ENCODE results near the gene PRKD3.

DNA sequence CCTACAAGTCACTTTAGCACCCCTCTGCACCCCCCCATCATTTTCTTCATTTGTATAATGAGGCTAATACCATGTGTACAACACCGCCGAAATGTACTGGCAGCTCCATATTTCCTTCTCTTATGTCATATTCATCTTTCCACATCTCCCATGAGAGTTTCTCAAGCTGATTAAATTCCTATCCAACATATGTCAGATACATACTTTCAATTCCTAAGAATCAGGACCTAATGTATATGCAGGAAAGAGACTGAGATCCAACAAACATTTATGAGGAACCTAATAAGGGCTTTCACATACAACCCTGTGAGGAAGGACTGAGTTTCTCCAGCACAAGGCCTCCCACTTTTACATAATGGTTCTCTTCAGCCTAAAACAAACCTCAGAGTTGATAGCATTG, 41.9 kb downstream of the PRKD3 start:
- TF ChIP-seq POLR2A (IDR thresholded peaks at IDR 0.05; ENCODE audit: low read depth) (no peak), EP300 (IDR thresholded peaks at IDR 0.05) (no peak)
- TF ChIP-seq, protein P1, sequence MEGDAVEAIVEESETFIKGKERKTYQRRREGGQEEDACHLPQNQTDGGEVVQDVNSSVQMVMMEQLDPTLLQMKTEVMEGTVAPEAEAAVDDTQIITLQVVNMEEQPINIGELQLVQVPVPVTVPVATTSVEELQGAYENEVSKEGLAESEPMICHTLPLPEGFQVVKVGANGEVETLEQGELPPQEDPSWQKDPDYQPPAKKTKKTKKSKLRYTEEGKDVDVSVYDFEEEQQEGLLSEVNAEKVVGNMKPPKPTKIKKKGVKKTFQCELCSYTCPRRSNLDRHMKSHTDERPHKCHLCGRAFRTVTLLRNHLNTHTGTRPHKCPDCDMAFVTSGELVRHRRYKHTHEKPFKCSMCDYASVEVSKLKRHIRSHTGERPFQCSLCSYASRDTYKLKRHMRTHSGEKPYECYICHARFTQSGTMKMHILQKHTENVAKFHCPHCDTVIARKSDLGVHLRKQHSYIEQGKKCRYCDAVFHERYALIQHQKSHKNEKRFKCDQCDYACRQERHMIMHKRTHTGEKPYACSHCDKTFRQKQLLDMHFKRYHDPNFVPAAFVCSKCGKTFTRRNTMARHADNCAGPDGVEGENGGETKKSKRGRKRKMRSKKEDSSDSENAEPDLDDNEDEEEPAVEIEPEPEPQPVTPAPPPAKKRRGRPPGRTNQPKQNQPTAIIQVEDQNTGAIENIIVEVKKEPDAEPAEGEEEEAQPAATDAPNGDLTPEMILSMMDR (IDR thresholded peaks at IDR 0.05), result no peak

Data from esophagus muscularis mucosa (tissue), 4 donors.